Stimulated activated CD4-positive, alpha-beta T cell treated with anti-CD3 and anti-CD28 coated beads, Interleukin-1b, Interleukin-23, amount 100 ng/mL, for 48 hours (primary cell): ENCODE data around the gene PIWIL4.

Source experiments
- DNase-seq: peaks from one replicate; pipeline ENCODE4 v3.0.0-alpha.2; 2020

The PIWIL4 gene

GRCh38 chr11:94666792-94667721 lies 99.9 kb downstream of the PIWIL4 start:
- no peak for DNase-seq

GRCh38 chr11:94668212-94668793 lies 101.1 kb downstream of the PIWIL4 start:
- no peak for DNase-seq

GRCh38 chr11:94669023-94669422 lies 101.9 kb downstream of the PIWIL4 start:
- DNase-seq: no peak
